ENCODE data around the gene CACNA1H. TPM values are rescaled to one million over a fixed set of nuclear protein-coding genes. Genes with fewer than 3 reads are reported as not detected.

The CACNA1H gene
- total and polyA plus RNA-seq, 2 of the 4 experiments (the other 2 are of a cell fraction), result 1.6 to 5.8 TPM

DNA sequence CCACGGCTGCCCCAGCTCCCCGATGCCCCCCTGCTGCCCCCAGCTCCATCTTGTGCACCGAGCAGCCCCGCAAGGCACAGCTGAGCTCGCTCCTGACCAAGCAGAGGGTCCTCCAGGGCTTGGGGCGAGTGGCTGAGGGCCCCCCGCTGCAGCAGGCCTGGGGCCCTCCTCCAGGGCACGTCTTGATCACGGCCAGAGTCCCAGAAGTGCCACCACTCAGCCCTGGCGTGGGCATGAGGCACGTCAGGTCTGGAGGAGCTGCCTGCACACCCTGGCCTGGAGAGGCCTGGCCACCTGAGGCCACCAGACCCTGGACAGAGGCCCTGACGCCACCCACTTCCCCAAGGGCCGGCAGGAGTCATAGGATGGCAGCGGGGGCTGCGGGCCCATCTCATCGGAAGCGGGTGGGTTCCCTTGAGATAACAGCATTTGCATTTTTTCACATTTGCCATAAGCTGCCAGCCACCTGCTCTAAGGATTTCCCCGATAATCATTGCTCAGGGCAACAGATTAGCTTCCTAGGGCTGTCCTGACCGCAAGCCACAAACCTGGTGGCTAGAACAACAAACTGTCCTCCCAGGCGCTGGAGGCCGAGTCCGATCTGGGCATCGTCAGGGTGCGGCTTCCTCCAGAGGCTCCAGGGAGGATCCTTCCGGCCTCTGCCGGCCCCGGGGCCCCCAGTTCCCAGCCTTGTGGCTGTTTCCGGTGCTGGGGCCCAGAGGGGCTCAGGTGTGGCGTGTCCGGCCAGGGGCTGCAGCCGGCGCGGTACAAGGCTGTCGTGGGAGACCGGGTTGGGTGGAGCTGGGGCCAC lies 32.9 kb upstream of the CACNA1H start:
- no peak overlapping the region for H2BK20ac ChIP-seq (ENCODE audit: low read depth, low read length)
- H3K9me3 ChIP-seq (ENCODE audit: control insufficient read depth, insufficient read depth, low read length), result no peaks in the 10 kb centered on the region
- no peak overlapping the region for H3K27ac ChIP-seq (ENCODE audit: insufficient read depth, low read length)
- WGBS, 2 experiments (ENCODE audit: extremely low coverage in 2 of 2, insufficient read length in 1 of 2), result 70% methylated on average over 17 of the region's 35 CpGs; no CpG with 5 or more reads in 1 of the 2 experiments
- no peaks in the 10 kb centered on the region for H3K9me1 ChIP-seq (ENCODE audit: insufficient read depth, low read length)
- no peaks in the 10 kb centered on the region for H3K4me1 ChIP-seq (ENCODE audit: control insufficient read depth, insufficient read depth, low read length)
- no peak overlapping the region for H3K56ac ChIP-seq (ENCODE audit: extremely low read depth, insufficient read depth, low read length)
- peaks cover 23% of the 10 kb centered on the region; the same call in 1 of the 2 replicates for H3K27me3 ChIP-seq (ENCODE audit: control insufficient read depth, insufficient read depth, low read length)
- no peak overlapping the region for H2BK120ac ChIP-seq (ENCODE audit: low read depth, low read length)
- no peak overlapping the region for H3K4me3 ChIP-seq (ENCODE audit: insufficient read depth, low read depth, low read length)
- no peak overlapping the region for H3K18ac ChIP-seq (ENCODE audit: low read depth, low read length)
- no peak overlapping the region for H2BK5ac ChIP-seq (ENCODE audit: low read depth, low read length, poor library complexity, severe bottlenecking)
- H2AFZ ChIP-seq (replicated peaks; ENCODE audit: low read length, poor library complexity), result no peak overlapping the region
- H2AK5ac ChIP-seq (ENCODE audit: low read depth, low read length), result no peak overlapping the region
- H4K5ac ChIP-seq (ENCODE audit: low read depth, low read length), result no peak overlapping the region
- no peak overlapping the region for H3K4me2 ChIP-seq (ENCODE audit: low read depth, low read length)
- H2BK15ac ChIP-seq (ENCODE audit: low read depth, low read length), result no peak overlapping the region
- no peak overlapping the region for H3K14ac ChIP-seq (replicated peaks; ENCODE audit: low read depth, low read length)
- H2AK9ac ChIP-seq (replicated peaks; ENCODE audit: low read depth, low read length, poor library complexity), result no peak overlapping the region
- in situ Hi-C loops (cut with MboI; ENCODE audit: low sequenced_read_pairs) (no loop called here), dilution Hi-C loops (cut with HindIII; ENCODE audit: low sequenced_read_pairs, unreplicated experiment) (no loop called here), intact Hi-C loops (cut with micrococcal nuclease) (no loop called here)
- no peak overlapping the region for H3K4ac ChIP-seq (ENCODE audit: low read depth, low read length)
- H4K20me1 ChIP-seq (ENCODE audit: insufficient read depth, low read length), result no peaks in the 10 kb centered on the region
- H3K23ac ChIP-seq (ENCODE audit: low read depth, low read length), result no peak overlapping the region
- H4K8ac ChIP-seq (ENCODE audit: low read depth in 2 of 2, low read length in 2 of 2), result no peak overlapping the region
- DNase-seq, result no peak
- ATAC-seq (ENCODE audit: low read depth), result no peak
- H3K79me1 ChIP-seq (ENCODE audit: low read depth in 1 of 2, low read length in 2 of 2), result no peaks in the 10 kb centered on the region
- no peak overlapping the region for H4K91ac ChIP-seq (ENCODE audit: insufficient read depth, low read depth, low read length)
- CTCF ChIA-PET, result no interaction called here
- no peaks in the 10 kb centered on the region for H3K36me3 ChIP-seq (ENCODE audit: control insufficient read depth, insufficient read depth, low read length)
- POLR2A ChIA-PET (ENCODE audit: unreplicated experiment), result no interaction called here
- TF ChIP-seq MAFK (IDR thresholded peaks at IDR 0.05; ENCODE audit: low read depth, low read length) (no peak), USF2 (IDR thresholded peaks at IDR 0.05; ENCODE audit: low read depth, low read length) (no peak), NFE2L2 (IDR thresholded peaks at IDR 0.05; ENCODE audit: low read depth, low read length) (no peak), BHLHE40 (IDR thresholded peaks at IDR 0.05; ENCODE audit: low read depth, low read length) (no peak), CEBPB (IDR thresholded peaks at IDR 0.05; ENCODE audit: low read depth, low read length) (no peak), ELK1 (IDR thresholded peaks at IDR 0.05; ENCODE audit: borderline replicate concordance, low read depth, low read length) (no peak), MAZ (IDR thresholded peaks at IDR 0.05; ENCODE audit: borderline replicate concordance, low read depth, low read length) (no peak), MXI1 (IDR thresholded peaks at IDR 0.05; ENCODE audit: borderline replicate concordance, low read depth, low read length) (no peak), SMC3 (IDR thresholded peaks at IDR 0.05; ENCODE audit: low read depth, low read length) (no peak), POLR2A (IDR thresholded peaks at IDR 0.05; ENCODE audit: low read depth, low read length) (no peak)
- no TSS peak for BruUV-seq (replicated peaks)
- H3K9ac ChIP-seq (ENCODE audit: low read depth, low read length), result no peak overlapping the region
